Middle frontal gyrus (tissue), 1 donor: ENCODE measurements around the gene FHIP1A.
A peak's percentile ranks its signal among the peaks of the same experiment; 100 is the strongest.
"Not testable (repeated sequence)": the region's sequence is repeated elsewhere in the genome, so short reads cannot be mapped to it uniquely, and the experiment has no call there.

Experiments
- DNase-seq: peaks from one replicate; pipeline ENCODE4 v3.0.0-alpha.2; 2015; ENCODE audit warnings: low spot score; ENCODE audit errors: extremely low spot score

The FHIP1A gene

GRCh38 chr4:151408630-151409469, at the start of gene FHIP1A:
Gene FHIP1A, plus strand, starts transcription at chr4:151409176. Its CDS starts 157,084 bp downstream, at chr4:151566260.
- no peak for DNase-seq

GRCh38 chr4:151359576-151359975, 49.4 kb upstream of the FHIP1A start:
- no peak for DNase-seq

GRCh38 chr4:151361126-151361525, 47.9 kb upstream of the FHIP1A start:
- no peak for DNase-seq

GRCh38 chr4:151361966-151362365, 47.0 kb upstream of the FHIP1A start:
- no peak for DNase-seq

GRCh38 chr4:151362404-151363164, 46.4 kb upstream of the FHIP1A start:
- DNase-seq: peak; percentile 75

GRCh38 chr4:151376540-151376939, 32.4 kb upstream of the FHIP1A start:
- DNase-seq: no peak

- no peak for DNase-seq
These were observed 19.7 kb upstream of the FHIP1A start for GRCh38 chr4:151389311-151389710.

- DNase-seq: not testable (repeated sequence)
These were observed 19.2 kb upstream of the FHIP1A start for GRCh38 chr4:151389799-151390198.

GRCh38 chr4:151395873-151396272, 13.1 kb upstream of the FHIP1A start:
- no peak for DNase-seq

- no peak for DNase-seq
These were observed 8.6 kb upstream of the FHIP1A start for GRCh38 chr4:151400343-151400742.

GRCh38 chr4:151401739-151402138, 7.2 kb upstream of the FHIP1A start:
- DNase-seq: no peak

GRCh38 chr4:151402145-151402865, 6.7 kb upstream of the FHIP1A start:
- no peak for DNase-seq

GRCh38 chr4:151403656-151404055, 5.3 kb upstream of the FHIP1A start:
- no peak for DNase-seq

GRCh38 chr4:151404802-151405201, 4.2 kb upstream of the FHIP1A start:
- DNase-seq: not testable (repeated sequence)

GRCh38 chr4:151407018-151407417, 2.0 kb upstream of the FHIP1A start:
- DNase-seq: no peak

GRCh38 chr4:151407466-151408379, 1.3 kb upstream of the FHIP1A start:
- DNase-seq: no peak

- no peak for DNase-seq
These were observed 671 bp upstream of the FHIP1A start for GRCh38 chr4:151408380-151408629.

GRCh38 chr4:151409470-151410313, 716 bp downstream of the FHIP1A start:
- no peak for DNase-seq

- DNase-seq: no peak
These were observed 7.0 kb downstream of the FHIP1A start for GRCh38 chr4:151415978-151416377.

- DNase-seq: no peak
These were observed 8.2 kb downstream of the FHIP1A start for GRCh38 chr4:151417164-151417571.
